BE2C (cell line): ENCODE data around the gene CYSLTR2.

ENCODE experiments used
- DNase-seq: peaks from one replicate; pipeline ENCODE4 v3.0.0-alpha.2; 2020
- H3K27me3 ChIP-seq: fragments of 250-450 bp; sonication (Bioruptor Pico); 2 replicates; pipeline ENCODE4 v1.5.1; 2020; ENCODE audit warnings: mild to moderate bottlenecking
- H3K36me3 ChIP-seq: fragments of 250-450 bp; sonication (Bioruptor Pico); 2 replicates; pipeline ENCODE4 v1.5.1; 2020; ENCODE audit warnings: mild to moderate bottlenecking
- H3K4me1 ChIP-seq: fragments of 250-450 bp; sonication (Bioruptor Pico); 2 replicates; pipeline ENCODE4 v1.5.1; 2020
- H3K4me3 ChIP-seq: 2 replicates; pipeline ENCODE4 v1.5.1; 2011; ENCODE audit warnings: low read depth, low read length
- H3K9me3 ChIP-seq: fragments of 250-450 bp; sonication (Bioruptor Pico); 2 replicates; pipeline ENCODE4 v1.5.1; 2020
- TF ChIP-seq, protein P1 (sequence below): IDR thresholded peaks from 2 replicates; pipeline ENCODE4 v1.5.1; 2012; ENCODE audit warnings: mild to moderate bottlenecking, low read depth, low read length

Gene CYSLTR2

DNA sequence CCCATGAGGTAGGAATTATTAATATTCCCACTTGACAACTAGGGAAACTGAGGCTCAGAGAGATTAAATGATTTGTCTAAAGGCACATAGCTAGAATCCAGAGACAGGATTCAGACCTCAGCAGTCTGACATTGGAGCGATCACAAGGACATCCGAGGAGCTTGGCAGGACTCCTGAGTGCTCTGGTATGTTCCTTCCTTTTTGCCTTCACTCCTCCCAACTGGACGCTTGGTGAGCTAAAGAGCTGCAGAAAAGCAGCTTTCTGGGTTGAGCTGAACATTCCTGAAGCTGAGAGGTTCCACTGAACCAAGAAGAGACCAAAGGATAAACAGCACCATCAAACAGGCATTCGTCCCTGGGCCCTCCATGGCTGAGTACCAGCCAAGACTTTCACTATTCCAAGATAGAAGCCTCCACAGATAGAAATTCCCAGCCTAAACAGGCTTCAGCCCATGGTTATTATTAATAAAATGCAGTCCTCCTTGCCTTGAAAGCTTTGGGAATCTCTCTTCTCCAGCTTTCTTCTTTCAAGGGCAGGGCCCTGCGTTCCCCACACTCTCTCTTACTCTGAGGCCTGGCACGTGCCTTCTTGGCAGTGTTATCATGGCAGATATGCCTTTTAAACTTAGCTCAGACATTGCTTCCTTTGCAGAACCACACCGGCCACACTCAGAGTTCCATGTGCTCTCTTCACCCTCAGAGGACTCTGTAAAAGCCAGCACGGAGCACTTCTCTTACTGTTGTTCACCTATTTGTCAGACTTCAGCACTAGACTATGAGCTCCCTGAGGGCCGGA, 97.1 kb downstream of the CYSLTR2 start:
- no peaks in the 10 kb centered on the region for H3K36me3 ChIP-seq
- no peaks in the 10 kb centered on the region for H3K27me3 ChIP-seq
- TF ChIP-seq, protein P1, sequence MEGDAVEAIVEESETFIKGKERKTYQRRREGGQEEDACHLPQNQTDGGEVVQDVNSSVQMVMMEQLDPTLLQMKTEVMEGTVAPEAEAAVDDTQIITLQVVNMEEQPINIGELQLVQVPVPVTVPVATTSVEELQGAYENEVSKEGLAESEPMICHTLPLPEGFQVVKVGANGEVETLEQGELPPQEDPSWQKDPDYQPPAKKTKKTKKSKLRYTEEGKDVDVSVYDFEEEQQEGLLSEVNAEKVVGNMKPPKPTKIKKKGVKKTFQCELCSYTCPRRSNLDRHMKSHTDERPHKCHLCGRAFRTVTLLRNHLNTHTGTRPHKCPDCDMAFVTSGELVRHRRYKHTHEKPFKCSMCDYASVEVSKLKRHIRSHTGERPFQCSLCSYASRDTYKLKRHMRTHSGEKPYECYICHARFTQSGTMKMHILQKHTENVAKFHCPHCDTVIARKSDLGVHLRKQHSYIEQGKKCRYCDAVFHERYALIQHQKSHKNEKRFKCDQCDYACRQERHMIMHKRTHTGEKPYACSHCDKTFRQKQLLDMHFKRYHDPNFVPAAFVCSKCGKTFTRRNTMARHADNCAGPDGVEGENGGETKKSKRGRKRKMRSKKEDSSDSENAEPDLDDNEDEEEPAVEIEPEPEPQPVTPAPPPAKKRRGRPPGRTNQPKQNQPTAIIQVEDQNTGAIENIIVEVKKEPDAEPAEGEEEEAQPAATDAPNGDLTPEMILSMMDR, result no peak
- H3K4me1 ChIP-seq, result peaks cover 6% of the 10 kb centered on the region; the same call in 1 of the 2 replicates
- no peaks in the 10 kb centered on the region for H3K9me3 ChIP-seq
- H3K4me3 ChIP-seq, result no peak overlapping the region
- no peak for DNase-seq

DNA sequence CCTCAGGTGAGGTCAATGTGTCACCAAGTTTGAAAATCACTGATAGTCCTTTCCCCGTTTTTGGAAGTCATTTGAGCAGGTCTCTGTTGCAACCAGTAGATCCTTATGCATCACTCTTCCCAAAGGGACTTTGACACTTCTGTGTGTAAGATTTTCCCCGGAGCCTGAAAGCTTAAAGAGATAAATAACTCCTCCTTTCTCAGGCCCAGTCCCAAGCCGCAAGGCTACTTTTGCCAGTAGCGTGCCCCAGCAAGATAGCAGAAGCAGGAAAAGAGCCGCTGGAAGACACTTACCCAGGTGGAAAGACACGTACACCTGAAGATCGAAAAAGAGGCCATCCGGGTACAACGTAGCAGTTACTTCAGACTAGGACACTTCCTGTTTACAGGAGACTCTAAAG, 106.9 kb downstream of the CYSLTR2 start:
- Histone ChIP-seq H3K4me3 (no peak overlapping the region), H3K4me1 (no peaks in the 10 kb centered on the region), H3K9me3 (no peaks in the 10 kb centered on the region; the same call in none of the 2 replicates), H3K36me3 (no peaks in the 10 kb centered on the region), H3K27me3 (no peaks in the 10 kb centered on the region)
- TF ChIP-seq, protein P1, result no peak
- no peak for DNase-seq
